ENCODE data around the gene SPINT2. TPM values are rescaled to one million over a fixed set of nuclear protein-coding genes. Genes with fewer than 3 reads are reported as not detected.
"Not testable (repeated sequence)": the region's sequence is repeated elsewhere in the genome, so short reads cannot be mapped to it uniquely, and the experiment has no call there.

SPINT2 gene
- total and polyA plus RNA-seq, 3 experiments from 2014 or later, result 27.9 to 49.5 (median 29.4) TPM

GRCh38 chr19:38255383-38256014 is 8.9 kb upstream of the SPINT2 start:
- no peak overlapping the region for H3K4me3 ChIP-seq (ENCODE audit: low read length)
- no peaks in the 10 kb centered on the region for H3K36me3 ChIP-seq (ENCODE audit: insufficient read depth, low read length)
- no peaks in the 10 kb centered on the region for H3K4me1 ChIP-seq (ENCODE audit: insufficient read depth, low read length)
- H3K27ac ChIP-seq (ENCODE audit: low read depth, low read length), result peak overlapping the region; percentile 57
- Mint-ChIP-seq H3K27ac (peak overlapping the region in 1 of 8 donors; percentile 36), H3K4me1 (peaks cover 0 to 6% (median 0%) of the 10 kb centered on the region in 3 donors), H3K9me3 (no peaks in the 10 kb centered on the region), H3K4me3 (no peak overlapping the region), H3K27me3 (peaks cover 33 to 42% of the 10 kb centered on the region in 2 donors), H3K36me3 (no peaks in the 10 kb centered on the region)
- ChIA-PET POLR2A (no interaction called here), CTCF (no interaction called here)
- no peaks in the 10 kb centered on the region for H3K27me3 ChIP-seq (ENCODE audit: insufficient read depth, low read length, poor library complexity, severe bottlenecking)
- no peaks in the 10 kb centered on the region for H3K9me3 ChIP-seq (ENCODE audit: low read length)
- DNase-seq, result no peak

- H3K27me3 ChIP-seq (ENCODE audit: insufficient read depth, low read length, poor library complexity, severe bottlenecking); H3K27ac ChIP-seq (ENCODE audit: low read depth, low read length); H3K27ac Mint-ChIP-seq; H3K36me3 ChIP-seq (ENCODE audit: insufficient read depth, low read length); DNase-seq; H3K9me3 ChIP-seq (ENCODE audit: low read length); POLR2A ChIA-PET; CTCF ChIA-PET; H3K4me3 Mint-ChIP-seq; H3K4me3 ChIP-seq (ENCODE audit: low read length); H3K36me3 Mint-ChIP-seq; H3K9me3 Mint-ChIP-seq: not testable (repeated sequence)
- peaks cover 18 to 21% (median 18%) of the 10 kb centered on the region in 3 donors for H3K4me1 Mint-ChIP-seq
- peaks cover 17% of the 10 kb centered on the region for H3K4me1 ChIP-seq (ENCODE audit: insufficient read depth, low read length)
- peaks cover 15 to 21% of the 10 kb centered on the region in 2 donors for H3K27me3 Mint-ChIP-seq
These were observed 2.4 kb upstream of the SPINT2 start for GRCh38 chr19:38261942-38262341.

- no peak for DNase-seq
- peaks cover 17% of the 10 kb centered on the region for H3K4me1 ChIP-seq (ENCODE audit: insufficient read depth, low read length)
- Mint-ChIP-seq H3K4me3 (peak overlapping the region; percentile 9 to 51 (median 18)), H3K4me1 (peaks cover 18 to 27% (median 18%) of the 10 kb centered on the region in 3 donors), H3K27me3 (peaks cover 12 to 16% of the 10 kb centered on the region in 2 donors), H3K27ac (peak overlapping the region in 2 of 8 donors; percentile 64), H3K9me3 (peaks cover 0 to 2% (median 0%) of the 10 kb centered on the region in 5 donors), H3K36me3 (no peaks in the 10 kb centered on the region)
- H3K4me3 ChIP-seq (ENCODE audit: low read length), result no peak overlapping the region
- CTCF ChIA-PET, result interaction anchor here (2.0 kb wide), 1 partner anchor 19 kb away, joined by 7 read pairs; no protein-coding TSS in a partner anchor
- H3K27ac ChIP-seq (ENCODE audit: low read depth, low read length), result no peak overlapping the region
- H3K9me3 ChIP-seq (ENCODE audit: low read length), result no peaks in the 10 kb centered on the region
- no peaks in the 10 kb centered on the region for H3K36me3 ChIP-seq (ENCODE audit: insufficient read depth, low read length)
- no peaks in the 10 kb centered on the region for H3K27me3 ChIP-seq (ENCODE audit: insufficient read depth, low read length, poor library complexity, severe bottlenecking)
- POLR2A ChIA-PET, result no interaction called here
These were observed 1.6 kb upstream of the SPINT2 start for GRCh38 chr19:38262585-38263268.

GRCh38 chr19:38263689-38264485 is 486 bp upstream of the SPINT2 start:
- peak overlapping the region; percentile 68 to 85 (median 80) for H3K4me3 Mint-ChIP-seq
- H3K4me1 Mint-ChIP-seq, result peaks cover 18 to 27% (median 19%) of the 10 kb centered on the region in 3 donors
- CTCF ChIA-PET, result interaction anchor here (2.0 kb wide), 1 partner anchor 20 kb away, joined by 7 read pairs; no protein-coding TSS in a partner anchor
- Histone ChIP-seq H3K9me3 (ENCODE audit: low read length) (no peaks in the 10 kb centered on the region), H3K27me3 (ENCODE audit: insufficient read depth, low read length, poor library complexity, severe bottlenecking) (no peaks in the 10 kb centered on the region), H3K27ac (ENCODE audit: low read depth, low read length) (no peak overlapping the region), H3K4me3 (ENCODE audit: low read length) (peak overlapping the region; percentile 55), H3K4me1 (ENCODE audit: insufficient read depth, low read length) (peaks cover 17% of the 10 kb centered on the region), H3K36me3 (ENCODE audit: insufficient read depth, low read length) (no peaks in the 10 kb centered on the region)
- H3K27me3 Mint-ChIP-seq, result peaks cover 8 to 15% of the 10 kb centered on the region in 2 donors
- no peaks in the 10 kb centered on the region for H3K36me3 Mint-ChIP-seq
- peak; percentile 39 to 82 (median 73) for DNase-seq
- H3K27ac Mint-ChIP-seq, result peak overlapping the region in 6 of 8 donors; percentile 12 to 94 (median 70)
- H3K9me3 Mint-ChIP-seq, result peaks cover 0 to 2% (median 0%) of the 10 kb centered on the region in 5 donors
- POLR2A ChIA-PET, result interaction anchor here (0.5 to 0.7 kb wide), 2 partner anchors 51 to 1183 kb away, joined by 3 to 9 read pairs; no protein-coding TSS in a partner anchor

GRCh38 chr19:38265213-38265861 is 964 bp downstream of the SPINT2 start:
- H3K9me3 ChIP-seq (ENCODE audit: low read length), result no peaks in the 10 kb centered on the region
- Mint-ChIP-seq H3K4me1 (peaks cover 18 to 27% (median 19%) of the 10 kb centered on the region in 3 donors), H3K36me3 (no peaks in the 10 kb centered on the region), H3K9me3 (peaks cover 0 to 2% (median 0%) of the 10 kb centered on the region in 5 donors), H3K27me3 (peaks cover 4 to 11% of the 10 kb centered on the region in 2 donors), H3K4me3 (peak overlapping the region; percentile 64 to 91 (median 82)), H3K27ac (peak overlapping the region in 5 of 8 donors; percentile 70 to 85 (median 77))
- ChIA-PET CTCF (interaction anchor here (0.7 to 1.2 kb wide), 2 partner anchors 50 to 109 kb away, joined by 4 read pairs; partner anchors contain the start of gene PSMD8), POLR2A (no interaction called here)
- no peaks in the 10 kb centered on the region for H3K36me3 ChIP-seq (ENCODE audit: insufficient read depth, low read length)
- no peaks in the 10 kb centered on the region for H3K27me3 ChIP-seq (ENCODE audit: insufficient read depth, low read length, poor library complexity, severe bottlenecking)
- H3K4me3 ChIP-seq (ENCODE audit: low read length), result peak overlapping the region; percentile 48
- H3K27ac ChIP-seq (ENCODE audit: low read depth, low read length), result no peak overlapping the region
- DNase-seq, result peak in 1 of 5 donors; percentile 57
- H3K4me1 ChIP-seq (ENCODE audit: insufficient read depth, low read length), result peaks cover 17% of the 10 kb centered on the region

GRCh38 chr19:38265921-38266429 is 1.6 kb downstream of the SPINT2 start:
- Histone ChIP-seq H3K36me3 (ENCODE audit: insufficient read depth, low read length) (no peaks in the 10 kb centered on the region), H3K27ac (ENCODE audit: low read depth, low read length) (no peak overlapping the region), H3K4me1 (ENCODE audit: insufficient read depth, low read length) (peaks cover 17% of the 10 kb centered on the region), H3K4me3 (ENCODE audit: low read length) (no peak overlapping the region), H3K27me3 (ENCODE audit: insufficient read depth, low read length, poor library complexity, severe bottlenecking) (no peaks in the 10 kb centered on the region), H3K9me3 (ENCODE audit: low read length) (no peaks in the 10 kb centered on the region)
- ChIA-PET CTCF (interaction anchor here (1.2 kb wide), 1 partner anchor 108 kb away, joined by 4 read pairs; the partner anchor contains the start of gene PSMD8), POLR2A (no interaction called here)
- no peak for DNase-seq
- peaks cover 18 to 27% (median 19%) of the 10 kb centered on the region in 3 donors for H3K4me1 Mint-ChIP-seq
- peaks cover 0 to 2% (median 0%) of the 10 kb centered on the region in 3 donors for H3K36me3 Mint-ChIP-seq
- H3K27ac Mint-ChIP-seq, result peak overlapping the region in 2 of 8 donors; percentile 43 to 72
- peak overlapping the region in 2 of 7 donors; percentile 54 to 80 for H3K4me3 Mint-ChIP-seq
- H3K9me3 Mint-ChIP-seq, result peaks cover 0 to 2% (median 0%) of the 10 kb centered on the region in 5 donors
- peaks cover 4 to 11% of the 10 kb centered on the region in 2 donors for H3K27me3 Mint-ChIP-seq

- Mint-ChIP-seq H3K36me3 (peaks cover 0 to 2% (median 0%) of the 10 kb centered on the region in 3 donors), H3K4me1 (peaks cover 18 to 27% (median 19%) of the 10 kb centered on the region in 3 donors), H3K27ac (peak overlapping the region in 1 of 8 donors; percentile 58), H3K4me3 (peak overlapping the region in 4 of 7 donors; percentile 2 to 56 (median 39)), H3K9me3 (peaks cover 0 to 2% (median 0%) of the 10 kb centered on the region in 5 donors), H3K27me3 (peaks cover 4 to 11% of the 10 kb centered on the region in 2 donors)
- no peak overlapping the region for H3K4me3 ChIP-seq (ENCODE audit: low read length)
- no peaks in the 10 kb centered on the region for H3K36me3 ChIP-seq (ENCODE audit: insufficient read depth, low read length)
- DNase-seq, result no peak
- no peak overlapping the region for H3K27ac ChIP-seq (ENCODE audit: low read depth, low read length)
- POLR2A ChIA-PET, result no interaction called here
- no peaks in the 10 kb centered on the region for H3K27me3 ChIP-seq (ENCODE audit: insufficient read depth, low read length, poor library complexity, severe bottlenecking)
- CTCF ChIA-PET, result interaction anchor here (0.9 kb wide), 1 partner anchor 24 kb away, joined by 3 read pairs; no protein-coding TSS in a partner anchor
- H3K4me1 ChIP-seq (ENCODE audit: insufficient read depth, low read length), result peaks cover 17% of the 10 kb centered on the region
- H3K9me3 ChIP-seq (ENCODE audit: low read length), result no peaks in the 10 kb centered on the region
These were observed 2.7 kb downstream of the SPINT2 start for GRCh38 chr19:38266981-38267597.
